ENCODE measurements around the gene ZNF609. TPM values are rescaled to one million over a fixed set of nuclear protein-coding genes. Genes with fewer than 3 reads are reported as not detected.
"Not testable (repeated sequence)": the region's sequence is repeated elsewhere in the genome, so short reads cannot be mapped to it uniquely, and the experiment has no call there.

The ZNF609 gene
- polyA plus RNA-seq, 1 donor = 37.2 TPM

- not testable (repeated sequence) for DNase-seq
Measured at GRCh38 chr15:64644811-64645210, 184.4 kb downstream of the ZNF609 start.

- DNase-seq = no peak
Measured at GRCh38 chr15:64645995-64646394, 185.6 kb downstream of the ZNF609 start.

- DNase-seq = no peak
Measured at GRCh38 chr15:64647367-64647766, 187.0 kb downstream of the ZNF609 start.

GRCh38 chr15:64650552-64650951, 190.2 kb downstream of the ZNF609 start:
- DNase-seq = no peak

- peak; percentile 29 for DNase-seq
Measured at GRCh38 chr15:64651601-64652191, 191.3 kb downstream of the ZNF609 start.

GRCh38 chr15:64653757-64654156, 193.4 kb downstream of the ZNF609 start:
- DNase-seq = peak; percentile 32

GRCh38 chr15:64656508-64656907, 196.1 kb downstream of the ZNF609 start:
- no peak for DNase-seq

GRCh38 chr15:64665179-64665578, 204.8 kb downstream of the ZNF609 start:
- no peak for DNase-seq

GRCh38 chr15:64667736-64668161, 207.4 kb downstream of the ZNF609 start:
- no peak for DNase-seq

GRCh38 chr15:64673866-64674265, 213.5 kb downstream of the ZNF609 start:
- DNase-seq = no peak

GRCh38 chr15:64678126-64678819, 217.9 kb downstream of the ZNF609 start:
- DNase-seq = no peak

- DNase-seq = no peak
Measured at GRCh38 chr15:64680097-64680496, 219.7 kb downstream of the ZNF609 start.

- DNase-seq = no peak
Measured at GRCh38 chr15:64681424-64682024, 221.1 kb downstream of the ZNF609 start.

- no peak for DNase-seq
Measured at GRCh38 chr15:64682255-64682654, 221.9 kb downstream of the ZNF609 start.

GRCh38 chr15:64683378-64683777, 223.0 kb downstream of the ZNF609 start:
- DNase-seq = no peak

- peak; percentile 66 for DNase-seq
Measured at GRCh38 chr15:64685230-64685888, 225.0 kb downstream of the ZNF609 start.

GRCh38 chr15:64686130-64686735, 225.9 kb downstream of the ZNF609 start:
- peak; percentile 77 for DNase-seq

- DNase-seq = no peak
Measured at GRCh38 chr15:64687172-64687571, 226.8 kb downstream of the ZNF609 start.

GRCh38 chr15:64687688-64688087, 227.3 kb downstream of the ZNF609 start:
- DNase-seq = no peak

- DNase-seq = no peak
Measured at GRCh38 chr15:64688770-64689169, 228.4 kb downstream of the ZNF609 start.

- no peak for DNase-seq
Measured at GRCh38 chr15:64690008-64690407, 229.6 kb downstream of the ZNF609 start.

GRCh38 chr15:64690578-64691296, 230.4 kb downstream of the ZNF609 start:
- no peak for DNase-seq

All from left kidney (tissue), 2 donors.